Forelimb muscle (tissue), 1 donor: ENCODE data around the gene ACTR10. TPM values are rescaled to one million over a fixed set of nuclear protein-coding genes. Genes with fewer than 3 reads are reported as not detected.

Experiments used
- DNase-seq: peaks from one replicate; pipeline ENCODE4 v3.0.0-alpha.2; 2013; ENCODE audit warnings: low read depth
- polyA plus RNA-seq: library from polyadenylated mRNA; unstranded; fragments of 120-200 nt; gene quantifications from one replicate; pipeline ENCODE4 v1.2.1, GENCODE V29; 2013; ENCODE audit not compliant: insufficient read length

Gene ACTR10
- polyA plus RNA-seq, 1 donor = 66.4 TPM

- DNase-seq = no peak
Observed at GRCh38 chr14:58280954-58281787, 81.2 kb downstream of the ACTR10 start.

DNA sequence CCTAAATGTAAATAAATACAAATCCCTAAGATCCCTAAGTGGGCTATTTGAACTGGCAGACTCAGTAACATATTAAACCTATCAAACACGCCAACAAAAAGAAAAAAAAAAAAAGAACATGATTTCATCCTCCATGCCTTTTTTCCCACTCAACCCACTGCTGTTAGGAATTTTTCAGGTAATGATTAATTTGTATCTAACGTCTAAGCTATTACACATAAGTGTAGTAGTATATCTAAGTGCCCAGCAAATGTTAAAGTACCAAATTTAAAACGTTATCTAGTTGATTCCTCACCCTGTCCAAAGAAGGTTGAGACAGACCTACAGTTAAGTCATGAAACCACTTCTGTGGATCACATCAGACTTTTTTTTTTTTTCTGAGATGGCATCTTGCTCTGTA, 82.0 kb downstream of the ACTR10 start:
- DNase-seq = no peak

- DNase-seq = no peak
Observed at GRCh38 chr14:58282925-58283593, 83.1 kb downstream of the ACTR10 start.

DNA sequence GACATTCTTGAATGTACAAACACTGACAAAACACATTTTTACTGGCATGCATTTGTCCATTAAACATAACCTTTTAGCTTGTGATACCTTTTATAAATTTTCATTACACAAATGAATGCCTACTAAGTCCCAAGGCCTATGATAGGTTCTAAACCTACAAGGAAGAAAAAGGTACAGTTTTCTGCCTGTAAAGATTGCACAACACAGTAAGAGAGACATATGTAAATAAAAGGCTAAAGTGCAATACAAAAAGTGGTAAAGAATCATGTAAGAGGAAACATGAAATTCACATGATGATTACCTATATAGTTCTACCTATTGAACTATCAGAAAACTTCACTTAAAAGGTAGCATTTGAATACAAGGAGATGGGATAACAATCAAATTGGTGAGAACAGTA, 83.8 kb downstream of the ACTR10 start:
- no peak for DNase-seq

GRCh38 chr14:58285132-58285531, 85.2 kb downstream of the ACTR10 start:
- no peak for DNase-seq

Other genes with a start within 250 kb of the ACTR10 start
- gene ARMH4, start 47.9 kb upstream of the ACTR10 start, polyA plus RNA-seq = 6.8 TPM
- gene PSMA3, start 44.7 kb downstream of the ACTR10 start, polyA plus RNA-seq = 96.6 TPM
- gene ARID4A, start 98.4 kb downstream of the ACTR10 start, polyA plus RNA-seq = 14.2 TPM
- 0.43 TPM for gene TOMM20L, start 195.8 kb downstream of the ACTR10 start, polyA plus RNA-seq
- gene TIMM9, start 227.4 kb downstream of the ACTR10 start, polyA plus RNA-seq = 103 TPM
- gene KIAA0586, start 227.6 kb downstream of the ACTR10 start, polyA plus RNA-seq = 15.3 TPM